ENCODE results near the gene LY6G5B.

The LY6G5B gene

DNA sequence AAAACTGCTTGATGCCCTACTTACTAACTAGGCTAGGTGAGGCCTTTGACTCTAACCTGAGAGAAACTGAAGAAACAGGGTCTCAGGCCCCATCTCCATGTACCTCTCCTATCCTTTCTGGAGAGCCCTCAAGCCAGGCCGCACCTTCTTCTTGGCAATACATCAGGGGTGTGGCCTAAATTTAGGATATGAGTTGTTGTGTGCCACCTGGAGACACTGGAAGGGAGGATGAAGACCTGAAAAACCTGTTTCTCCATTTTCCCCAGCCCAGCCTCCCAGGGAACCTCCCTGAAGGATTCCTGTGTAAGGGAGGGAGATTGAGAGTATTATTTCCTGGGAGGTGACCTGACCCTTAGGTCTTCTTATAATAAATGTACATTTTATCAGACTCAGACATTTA is 48.5 kb downstream of the LY6G5B start:
- peak; percentile 98 for DNase-seq

DNA sequence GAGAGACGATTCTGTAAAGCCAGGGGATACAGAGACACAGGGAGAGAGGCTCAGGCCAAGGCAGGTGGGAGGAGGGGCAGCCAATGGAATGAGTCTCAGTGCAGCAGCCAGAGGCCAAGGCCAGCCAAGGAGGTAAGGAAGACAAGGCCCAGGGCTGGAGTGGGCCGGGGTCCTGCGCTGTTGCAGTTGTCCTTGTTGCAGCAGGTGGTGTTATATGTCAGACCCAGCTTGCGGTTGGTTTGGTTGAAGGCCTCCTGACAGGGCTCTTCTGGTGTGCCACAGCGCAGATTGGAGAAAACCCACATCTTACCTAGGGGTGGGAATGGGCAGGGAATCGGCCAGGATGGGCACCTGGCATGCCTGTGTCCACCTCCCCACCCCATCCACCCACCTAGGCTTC is 49.2 kb downstream of the LY6G5B start:
- peak; percentile 18 for DNase-seq

DNA sequence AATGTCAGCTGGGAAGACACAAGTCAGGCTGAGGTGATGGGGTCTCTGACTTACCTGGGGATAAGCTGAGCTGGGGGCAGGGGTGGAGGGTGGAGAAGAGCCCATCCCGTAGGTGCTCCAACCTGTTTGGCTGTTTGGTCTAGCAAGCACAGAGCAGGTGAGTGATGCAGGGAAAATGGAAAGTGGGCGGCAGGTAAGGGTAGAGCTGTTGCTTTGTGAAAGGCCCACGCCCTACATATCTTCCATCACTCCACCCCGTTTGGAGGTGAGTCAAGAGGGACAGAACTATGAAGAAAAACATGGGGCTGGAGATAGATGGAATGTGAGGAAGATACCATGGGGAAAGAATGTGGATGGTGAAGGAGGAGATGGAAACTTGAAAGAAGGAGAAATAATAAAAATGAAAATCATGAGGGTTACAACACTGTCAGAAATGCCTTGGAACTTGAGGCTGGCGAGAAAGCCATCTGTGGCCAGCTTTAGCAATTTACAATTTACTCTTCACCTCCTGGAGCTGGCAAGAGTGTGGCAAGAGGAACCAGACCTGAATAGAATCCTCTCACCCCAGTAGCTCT is 50.5 kb downstream of the LY6G5B start:
- no peak for DNase-seq

DNA sequence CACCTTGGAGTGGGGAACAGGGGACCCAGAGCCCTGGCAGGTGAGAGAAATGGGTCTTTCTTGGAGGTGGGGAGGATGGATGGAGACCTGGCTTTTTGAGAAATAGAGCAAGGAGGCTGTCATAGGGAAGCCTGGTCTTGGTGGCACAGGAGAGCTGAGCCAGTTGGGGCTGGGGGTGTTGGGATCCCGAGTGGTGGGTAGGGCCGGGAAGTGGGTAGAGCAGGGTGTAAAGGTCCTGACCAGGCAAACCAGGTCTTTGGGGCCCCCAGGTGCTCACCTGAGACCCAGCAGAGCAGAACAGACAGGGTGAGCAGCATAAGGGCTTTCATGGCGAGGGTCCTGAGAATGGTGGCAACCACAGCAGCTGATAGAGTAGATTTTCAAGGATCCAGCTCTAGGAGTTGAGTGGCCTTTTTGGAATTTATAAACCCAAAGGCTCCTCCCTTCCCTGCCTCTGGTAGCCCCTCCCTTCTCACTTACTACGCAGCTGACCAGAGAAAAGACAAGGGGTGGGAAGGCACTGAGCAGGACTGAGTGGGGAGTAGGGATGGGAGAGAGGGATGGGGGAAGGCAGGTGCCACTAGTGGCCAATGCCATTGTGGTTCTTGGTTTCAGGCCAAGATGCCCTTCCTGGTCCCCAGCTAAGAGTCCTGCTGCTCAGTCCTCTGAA is 51.7 kb downstream of the LY6G5B start, which contains the start of gene LY6G6C:
TSS of gene LY6G6C (minus strand) at position 396 of the 670 bp plus-strand sequence. CDS start at position 329, 67 bp downstream.
- no peak for DNase-seq

DNA sequence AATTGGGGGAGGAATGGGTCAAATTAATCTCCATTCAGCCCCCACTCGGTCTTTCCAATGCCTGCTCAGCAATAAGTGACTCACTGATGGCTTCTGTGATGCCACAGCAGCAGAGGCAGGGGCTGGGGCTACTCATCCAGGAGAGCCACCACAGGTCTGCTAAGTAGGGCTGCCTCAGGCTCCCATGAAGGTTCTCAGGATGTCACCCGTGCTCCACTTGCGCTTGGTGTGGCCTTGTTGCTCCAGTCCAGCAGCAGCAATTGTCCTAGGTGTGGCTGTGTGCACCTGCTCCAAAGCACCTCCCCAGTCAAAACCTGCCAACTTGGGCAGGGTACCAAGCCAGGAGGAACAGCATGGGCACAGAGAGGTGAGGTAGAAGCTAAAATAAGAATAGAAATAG is 52.4 kb downstream of the LY6G5B start:
- no peak for DNase-seq

Data from NCI-H510A treated with DMSO at 0.1 percent for 48 hours (cell line).